DND-41 (cell line): Measurements from ENCODE around the gene TMEM51.
"Not testable (repeated sequence)": the region's sequence is repeated elsewhere in the genome, so short reads cannot be mapped to it uniquely, and the experiment has no call there.

ENCODE experiments used
- ATAC-seq: fragments of 200-7000 bp; cut with Tn5 transposase; 3 replicates; pipeline ENCODE4 v1.9.1; 2021; ENCODE audit warnings: low read depth; ENCODE audit not compliant: insufficient read depth
- DNase-seq: peaks from one replicate; pipeline ENCODE4 v3.0.0-alpha.2; 2020
- H2AFZ ChIP-seq: 2 replicates; pipeline ENCODE4 v1.6.0; 2012; ENCODE audit warnings: low read depth, low read length
- H3K27ac ChIP-seq: 2 replicates; pipeline ENCODE4 v1.5.1; 2012; ENCODE audit warnings: low read length, inconsistent platforms
- H3K27me3 ChIP-seq: fragments of 200-600 bp; sonication (generic); 2 replicates; pipeline ENCODE4 v1.6.0; 2012; ENCODE audit warnings: low read length, mild to moderate bottlenecking, inconsistent platforms; ENCODE audit not compliant: insufficient read depth, poor library complexity
- H3K36me3 ChIP-seq: 2 replicates; pipeline ENCODE4 v1.5.1; 2012; ENCODE audit warnings: low read length, inconsistent platforms; ENCODE audit not compliant: insufficient read depth
- H3K4me1 ChIP-seq: 2 replicates; pipeline ENCODE4 v1.5.1; 2012; ENCODE audit warnings: mild to moderate bottlenecking, low read length; ENCODE audit not compliant: insufficient read depth
- H3K4me2 ChIP-seq: 2 replicates; pipeline ENCODE4 v1.6.0; 2012; ENCODE audit warnings: mild to moderate bottlenecking, moderate library complexity, low read length, inconsistent platforms; ENCODE audit not compliant: insufficient read depth
- H3K4me3 ChIP-seq, 2 experiments: fragments of 200-600 bp in 1 of 2; shearing (Covaris generic) in 1 of 2; 2 replicates each; pipeline ENCODE4 v1.5.1; 2012 to 2016; ENCODE audit warnings: inconsistent platforms in 2 of 2, low read length in 2 of 2, mild to moderate bottlenecking in 2 of 2, low read depth in 1 of 2, moderate library complexity in 1 of 2
- H3K79me2 ChIP-seq: 2 replicates; pipeline ENCODE4 v1.6.0; 2012; ENCODE audit warnings: low read length, inconsistent platforms; ENCODE audit not compliant: insufficient read depth
- H3K9ac ChIP-seq: 2 replicates; pipeline ENCODE4 v1.6.0; 2012; ENCODE audit warnings: low read depth, mild to moderate bottlenecking, inconsistent platforms, low read length, moderate library complexity
- H3K9me3 ChIP-seq: 2 replicates; pipeline ENCODE4 v1.5.1; 2012; ENCODE audit warnings: low read length, moderate library complexity, mild to moderate bottlenecking, inconsistent platforms; ENCODE audit not compliant: insufficient read depth, severe bottlenecking
- H4K20me1 ChIP-seq: 2 replicates; pipeline ENCODE4 v1.6.0; 2012; ENCODE audit warnings: low read length; ENCODE audit not compliant: insufficient read depth
- EZH2 ChIP-seq: IDR thresholded peaks from 3 replicates; pipeline ENCODE4 v1.6.1; 2012; ENCODE audit warnings: borderline replicate concordance, low read depth, mild to moderate bottlenecking, moderate library complexity, low read length, inconsistent platforms; ENCODE audit not compliant: severe bottlenecking
- TF ChIP-seq, protein P1 (sequence below): IDR thresholded peaks from 2 replicates; pipeline ENCODE4 v1.5.1; 2012; ENCODE audit warnings: borderline replicate concordance, low read length, moderate library complexity, mild to moderate bottlenecking; ENCODE audit not compliant: poor library complexity, severe bottlenecking; ENCODE audit errors: extremely low read depth

The TMEM51 gene

GRCh38 chr1:15173863-15174614 lies 20.5 kb downstream of the TMEM51 start:
- no peak overlapping the region for H3K4me2 ChIP-seq
- no peaks in the 10 kb centered on the region for H4K20me1 ChIP-seq
- TF ChIP-seq, protein P1, sequence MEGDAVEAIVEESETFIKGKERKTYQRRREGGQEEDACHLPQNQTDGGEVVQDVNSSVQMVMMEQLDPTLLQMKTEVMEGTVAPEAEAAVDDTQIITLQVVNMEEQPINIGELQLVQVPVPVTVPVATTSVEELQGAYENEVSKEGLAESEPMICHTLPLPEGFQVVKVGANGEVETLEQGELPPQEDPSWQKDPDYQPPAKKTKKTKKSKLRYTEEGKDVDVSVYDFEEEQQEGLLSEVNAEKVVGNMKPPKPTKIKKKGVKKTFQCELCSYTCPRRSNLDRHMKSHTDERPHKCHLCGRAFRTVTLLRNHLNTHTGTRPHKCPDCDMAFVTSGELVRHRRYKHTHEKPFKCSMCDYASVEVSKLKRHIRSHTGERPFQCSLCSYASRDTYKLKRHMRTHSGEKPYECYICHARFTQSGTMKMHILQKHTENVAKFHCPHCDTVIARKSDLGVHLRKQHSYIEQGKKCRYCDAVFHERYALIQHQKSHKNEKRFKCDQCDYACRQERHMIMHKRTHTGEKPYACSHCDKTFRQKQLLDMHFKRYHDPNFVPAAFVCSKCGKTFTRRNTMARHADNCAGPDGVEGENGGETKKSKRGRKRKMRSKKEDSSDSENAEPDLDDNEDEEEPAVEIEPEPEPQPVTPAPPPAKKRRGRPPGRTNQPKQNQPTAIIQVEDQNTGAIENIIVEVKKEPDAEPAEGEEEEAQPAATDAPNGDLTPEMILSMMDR = no peak
- no peak for TF ChIP-seq EZH2
- ATAC-seq (no peak), DNase-seq (no peak)
- H3K9me3 ChIP-seq = no peaks in the 10 kb centered on the region
- H3K4me3 ChIP-seq = no peak overlapping the region
- H3K4me1 ChIP-seq = no peaks in the 10 kb centered on the region
- H3K27me3 ChIP-seq = peaks cover 3% of the 10 kb centered on the region
- no peak overlapping the region for H3K27ac ChIP-seq
- H3K9ac ChIP-seq = no peak overlapping the region
- H2AFZ ChIP-seq = no peak overlapping the region
- H3K79me2 ChIP-seq = no peaks in the 10 kb centered on the region
- H3K36me3 ChIP-seq = no peaks in the 10 kb centered on the region

DNA sequence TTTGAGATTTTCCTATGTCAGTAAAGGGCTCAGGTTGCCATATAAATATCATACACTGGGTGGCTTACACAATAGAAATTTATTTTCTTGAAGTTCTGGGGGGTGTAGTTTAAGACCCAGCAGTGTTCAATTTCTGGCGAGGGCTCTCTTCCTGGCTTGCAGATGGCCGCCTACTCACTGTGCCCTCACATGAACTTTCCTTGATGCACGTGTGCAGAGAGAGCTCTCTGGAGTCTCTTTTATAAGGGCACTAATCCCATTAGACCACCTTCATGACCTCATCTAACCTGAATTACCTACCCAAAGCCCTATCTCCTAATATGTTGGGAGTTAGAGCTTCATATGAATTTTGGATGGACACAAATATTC lies 21.1 kb downstream of the TMEM51 start:
- Histone ChIP-seq H3K9me3 (no peaks in the 10 kb centered on the region), H3K27me3 (peaks cover 3% of the 10 kb centered on the region), H3K36me3 (no peaks in the 10 kb centered on the region), H3K4me2 (no peak overlapping the region), H3K79me2 (no peaks in the 10 kb centered on the region), H3K4me1 (no peaks in the 10 kb centered on the region), H3K4me3 (no peak overlapping the region), H4K20me1 (no peaks in the 10 kb centered on the region), H2AFZ (no peak overlapping the region), H3K9ac (no peak overlapping the region), H3K27ac (no peak overlapping the region)
- TF ChIP-seq, protein P1 = no peak
- TF ChIP-seq EZH2 = no peak
- DNase-seq = no peak
- no peak for ATAC-seq

DNA sequence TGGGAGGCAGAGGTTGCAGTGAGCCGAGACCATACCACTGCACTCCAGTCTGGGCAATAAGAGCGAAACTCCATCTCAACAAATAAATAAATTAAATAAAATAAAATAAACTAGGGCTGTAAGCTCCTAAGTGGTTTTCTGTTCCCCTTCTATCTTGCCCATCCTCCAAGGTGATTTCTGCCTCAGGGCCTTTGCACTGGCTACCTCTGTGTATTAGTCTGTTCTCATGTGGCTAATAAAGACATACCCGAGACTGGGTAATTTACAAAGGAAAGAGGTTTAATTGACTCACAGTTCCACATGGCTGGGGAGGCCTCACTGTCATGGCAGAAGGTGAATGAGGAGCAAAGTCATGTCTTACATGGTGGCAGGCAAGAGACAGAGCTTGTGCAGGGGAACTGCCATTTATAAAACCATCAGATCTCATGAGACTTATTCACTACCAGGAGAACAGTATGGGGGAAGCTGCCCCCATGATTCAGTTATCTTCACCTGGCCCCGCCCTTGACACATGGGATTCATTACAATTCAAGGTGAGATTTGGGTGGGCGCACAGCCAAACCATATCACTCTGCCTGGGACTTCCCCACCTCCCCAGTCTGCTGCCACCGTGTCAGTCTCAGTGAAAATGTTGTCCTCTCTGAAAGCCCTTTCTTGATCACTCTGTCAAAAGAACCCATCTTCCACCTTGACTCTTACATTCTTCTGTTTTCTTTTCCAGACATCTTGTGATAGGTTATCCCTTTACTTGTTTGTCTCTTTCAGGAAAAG lies 22.0 kb downstream of the TMEM51 start:
- DNase-seq, H3K4me2 ChIP-seq, H3K9ac ChIP-seq, H4K20me1 ChIP-seq, H3K27ac ChIP-seq, H3K9me3 ChIP-seq, H3K4me1 ChIP-seq, H3K27me3 ChIP-seq, H3K4me3 ChIP-seq, ATAC-seq, H3K79me2 ChIP-seq, H3K36me3 ChIP-seq, H2AFZ ChIP-seq: not testable (repeated sequence)

- no peaks in the 10 kb centered on the region for H3K79me2 ChIP-seq
- DNase-seq = no peak
- no peak overlapping the region for H2AFZ ChIP-seq
- H3K27ac ChIP-seq = no peak overlapping the region
- no peak for ATAC-seq
- no peaks in the 10 kb centered on the region for H3K4me1 ChIP-seq
- peaks cover 3% of the 10 kb centered on the region for H3K27me3 ChIP-seq
- H3K9ac ChIP-seq = no peak overlapping the region
- no peaks in the 10 kb centered on the region for H4K20me1 ChIP-seq
- TF ChIP-seq EZH2 = no peak
- TF ChIP-seq, protein P1 = no peak
- H3K4me2 ChIP-seq = no peak overlapping the region
- no peaks in the 10 kb centered on the region for H3K36me3 ChIP-seq
- H3K4me3 ChIP-seq = no peak overlapping the region
- no peaks in the 10 kb centered on the region for H3K9me3 ChIP-seq
These were observed 22.6 kb downstream of the TMEM51 start for GRCh38 chr1:15176120-15176519.
